Caco-2 (cell line): ENCODE measurements around the gene BTRC. TPM values are rescaled to one million over a fixed set of nuclear protein-coding genes. Genes with fewer than 3 reads are reported as not detected.

Experiments used
- BruUV-seq: library from RNA; stranded (reverse); fragments of 400-500 nt; replicated peaks from 2 replicates; lab custom pipeline; 2021; lab: Mats Ljungman, UMichigan
- CTCF ChIA-PET: fragments of 300-600 bp; sonication (Branson Sonifier 250); formaldehyde crosslinking; loops from one replicate; lab custom pipeline; 2022; ENCODE audit warnings: antibody characterized with exemption; lab: Charles Lee
- POLR2A ChIA-PET: fragments of 300-600 bp; sonication (Branson Sonifier 250); formaldehyde crosslinking; loops from one replicate; lab custom pipeline; 2022; ENCODE audit warnings: antibody characterized with exemption; lab: Charles Lee
- DNase-seq, 2 experiments: peaks; one replicate each; pipeline versions ENCODE4 v3.0.0 to v3.0.0-alpha.2; 2020 to 2022
- H3K27me3 ChIP-seq: replicated peaks from 2 replicates; pipeline ENCODE4 v1.6.0; 2011; ENCODE audit warnings: low read length; ENCODE audit not compliant: control insufficient read depth, insufficient read depth
- H3K36me3 ChIP-seq: 2 replicates; pipeline ENCODE4 v1.5.1; 2011; ENCODE audit warnings: low read length; ENCODE audit not compliant: control insufficient read depth, insufficient read depth
- H3K4me1 ChIP-seq: fragments of 250-450 bp; sonication (Bioruptor Pico); 2 replicates; pipeline ENCODE4 v1.5.1; 2020; ENCODE audit warnings: mild to moderate bottlenecking
- H3K4me3 ChIP-seq: 2 replicates; pipeline ENCODE4 v1.5.1; 2011; ENCODE audit warnings: low read depth, mild to moderate bottlenecking, control low read depth, low read length
- H3K9me3 ChIP-seq: fragments of 250-450 bp; sonication (Bioruptor Pico); 2 replicates; pipeline ENCODE4 v1.5.1; 2020; ENCODE audit warnings: mild to moderate bottlenecking, moderate library complexity
- H3K27ac Mint-ChIP-seq: one replicate; pipeline ENCODE4 v1.8.0; 2022; ENCODE audit warnings: mixed read lengths; ENCODE audit not compliant: unreplicated experiment
- H3K27me3 Mint-ChIP-seq: one replicate; pipeline ENCODE4 v1.8.0; 2022; ENCODE audit warnings: mixed read lengths; ENCODE audit not compliant: insufficient read depth, unreplicated experiment
- H3K36me3 Mint-ChIP-seq: one replicate; pipeline ENCODE4 v1.8.0; 2022; ENCODE audit warnings: mild to moderate bottlenecking, mixed read lengths; ENCODE audit not compliant: insufficient read depth, unreplicated experiment
- H3K4me1 Mint-ChIP-seq: one replicate; pipeline ENCODE4 v1.8.0; 2022; ENCODE audit warnings: low read depth, mixed read lengths; ENCODE audit not compliant: unreplicated experiment
- H3K4me3 Mint-ChIP-seq: one replicate; pipeline ENCODE4 v1.8.0; 2022; ENCODE audit warnings: mild to moderate bottlenecking, moderate library complexity, mixed read lengths; ENCODE audit not compliant: unreplicated experiment
- H3K9me3 Mint-ChIP-seq: one replicate; pipeline ENCODE4 v1.8.0; 2022; ENCODE audit warnings: mixed read lengths; ENCODE audit not compliant: unreplicated experiment
- CTCF ChIP-seq, 2 experiments: fragments of 200-600 bp in 1 of 2; IDR thresholded peaks; 1 replicate in 1 of 2; 2 replicates in 1 of 2; pipeline versions ENCODE4 v1.5.1 to v1.8.0; 2011 to 2022; ENCODE audit warnings: antibody characterized with exemption in 1 of 2, control low read depth in 1 of 2, inconsistent platforms in 1 of 2, low read depth in 1 of 2, low read length in 1 of 2, mild to moderate bottlenecking in 1 of 2, moderate library complexity in 1 of 2; ENCODE audit not compliant: insufficient read depth in 1 of 2, severe bottlenecking in 1 of 2, unreplicated experiment in 1 of 2
- intact Hi-C: fragments of 100-400 bp; cut with micrococcal nuclease; formaldehyde crosslinking; loops from one replicate; pipeline ENCODE4 v1.10.0; 2022; ENCODE audit not compliant: unreplicated experiment
- total RNA-seq: library from RNA; stranded (reverse); gene quantifications from 2 replicates; pipeline ENCODE4 v1.2.3, GENCODE V29; 2022

BTRC gene
- total RNA-seq, 1 experiment from 2014 or later = 19.6 TPM

DNA sequence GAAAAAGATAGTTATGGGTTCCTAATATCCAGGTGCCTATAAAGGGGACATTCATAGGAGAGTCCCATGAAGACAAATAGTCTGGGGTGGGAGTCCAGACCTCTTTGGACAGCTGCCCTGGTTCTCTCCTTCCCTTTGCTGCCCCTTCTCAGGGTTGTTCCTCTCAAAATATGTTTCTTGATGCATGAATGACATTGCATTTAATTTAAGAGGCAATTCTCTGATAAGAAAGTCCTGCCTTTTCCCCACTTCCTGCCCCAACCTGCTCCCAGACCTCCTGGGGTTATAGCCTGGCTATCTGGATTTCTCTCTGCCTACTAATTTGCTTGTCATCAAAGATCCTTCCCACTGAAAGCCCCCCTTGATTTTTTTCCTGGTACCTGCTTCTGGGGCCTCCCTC lies 12.5 kb upstream of the BTRC start:
- no TSS peak for BruUV-seq
- Mint-ChIP-seq H3K9me3 (no peaks in the 10 kb centered on the region), H3K27me3 (peaks cover 2% of the 10 kb centered on the region), H3K4me1 (no peaks in the 10 kb centered on the region), H3K4me3 (no peak overlapping the region), H3K27ac (no peak overlapping the region), H3K36me3 (no peaks in the 10 kb centered on the region)
- no peak overlapping the region for H3K4me3 ChIP-seq
- TF ChIP-seq CTCF (IDR thresholded peaks at IDR 0.05; ENCODE audit: insufficient read depth in 1 of 2, low read depth in 1 of 2, low read length in 1 of 2, severe bottlenecking in 1 of 2, unreplicated experiment in 1 of 2) = no peak
- intact Hi-C loops = no loop called here
- POLR2A ChIA-PET = no interaction called here
- no peaks in the 10 kb centered on the region for H3K9me3 ChIP-seq
- no peaks in the 10 kb centered on the region for H3K36me3 ChIP-seq
- H3K27me3 ChIP-seq = no peaks in the 10 kb centered on the region
- CTCF ChIA-PET = no interaction called here
- no peak for DNase-seq
- no peaks in the 10 kb centered on the region for H3K4me1 ChIP-seq

- Mint-ChIP-seq H3K36me3 (no peaks in the 10 kb centered on the region), H3K9me3 (no peaks in the 10 kb centered on the region), H3K4me3 (no peak overlapping the region), H3K27me3 (peaks cover 13% of the 10 kb centered on the region), H3K27ac (no peak overlapping the region), H3K4me1 (no peaks in the 10 kb centered on the region)
- Histone ChIP-seq H3K36me3 (no peaks in the 10 kb centered on the region), H3K27me3 (no peaks in the 10 kb centered on the region), H3K4me3 (no peak overlapping the region), H3K4me1 (no peaks in the 10 kb centered on the region), H3K9me3 (no peaks in the 10 kb centered on the region)
- CTCF ChIA-PET = no interaction called here
- no peak for TF ChIP-seq CTCF (IDR thresholded peaks at IDR 0.05; ENCODE audit: insufficient read depth in 1 of 2, low read depth in 1 of 2, low read length in 1 of 2, severe bottlenecking in 1 of 2, unreplicated experiment in 1 of 2)
- BruUV-seq = no TSS peak
- POLR2A ChIA-PET = no interaction called here
- intact Hi-C loops = no loop called here
- DNase-seq = no peak
These were observed 7.8 kb upstream of the BTRC start for GRCh38 chr10:101346177-101346576.

DNA sequence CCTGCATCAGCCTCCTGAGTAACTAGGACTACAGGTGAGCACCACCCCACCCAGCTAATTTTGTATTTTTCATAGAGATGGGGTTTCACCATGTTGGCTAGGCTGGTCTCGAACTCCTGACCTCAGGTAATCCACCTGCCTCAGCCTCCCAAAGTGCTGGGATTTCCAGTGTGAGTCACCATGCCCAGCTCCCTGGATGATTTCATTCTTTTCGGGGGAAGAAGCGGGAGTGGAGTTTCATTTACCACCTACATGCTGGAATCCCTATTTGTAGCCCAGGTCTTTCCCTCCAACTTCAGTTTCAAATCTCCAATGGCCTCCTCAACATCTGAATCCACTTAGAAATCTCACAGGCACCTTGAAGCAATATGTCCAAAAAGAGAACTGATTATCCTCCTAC lies 2.9 kb upstream of the BTRC start:
- ChIA-PET CTCF (no interaction called here), POLR2A (no interaction called here)
- Mint-ChIP-seq H3K9me3 (no peaks in the 10 kb centered on the region), H3K36me3 (no peaks in the 10 kb centered on the region), H3K27me3 (peaks cover 16% of the 10 kb centered on the region), H3K4me3 (no peak overlapping the region), H3K27ac (no peak overlapping the region), H3K4me1 (peaks cover 8% of the 10 kb centered on the region)
- H3K36me3 ChIP-seq = no peaks in the 10 kb centered on the region
- no peaks in the 10 kb centered on the region for H3K9me3 ChIP-seq
- peaks cover 8% of the 10 kb centered on the region; the same call in 1 of the 2 replicates for H3K4me1 ChIP-seq
- no peak overlapping the region for H3K4me3 ChIP-seq
- no peaks in the 10 kb centered on the region for H3K27me3 ChIP-seq
- intact Hi-C loops = no loop called here
- DNase-seq = no peak
- BruUV-seq = no TSS peak
- no peak for TF ChIP-seq CTCF (IDR thresholded peaks at IDR 0.05; ENCODE audit: insufficient read depth in 1 of 2, low read depth in 1 of 2, low read length in 1 of 2, severe bottlenecking in 1 of 2, unreplicated experiment in 1 of 2)
